Heart left ventricle (tissue), 13 donors: ENCODE measurements around the gene FOXRED1.

Experiments
- POLR2A ChIP-seq, 2 donors: fragments of 450-650 bp; IDR thresholded peaks; one replicate each; pipeline ENCODE4 v1.6.1; 2017; ENCODE audit warnings: antibody characterized with exemption in 2 of 2, mild to moderate bottlenecking in 2 of 2, moderate library complexity in 2 of 2
- TF ChIP-seq, protein P1 (sequence below), 12 donors: fragments of 200-600 bp; sonication (generic) in 4 of 12; IDR thresholded peaks; one replicate each; pipeline versions ENCODE4 v1.5.0 to v1.8.0; 2018 to 2022; ENCODE audit warnings: antibody characterized with exemption in 12 of 12, mild to moderate bottlenecking in 5 of 12
- donor health status: ischemic (EF 13 %, LVEDD 7.1; RV severe dilation, severe dysfunction).
- donor health status: DM: no; HTN: yes; CAD: no.
- donor health status: DM: no; HTN: no; CAD: no.
- donor health status: ischemic (EF 25% LVEDD 6.9; RV normal size, moderate dysfunction).
- donor health status: ischemic (EF 25% LVEDD 5.7; RV mildly dilated, moderate dysfunction).
- donor health status: ischemic (EF 35%, LVEDD 5.7; RV mildly dilated, moderate dysfunction).
- donor health status: nonischemic (EF 11% LVEDD 7.7; RV severe dilation, severe dysfunction).
- donor health status: DM: yes; HTN: yes; CAD: no.
- donor health status: PGD.
- donor health status: ischemic (EF 29% LVEDD 5.4; RV normal size, mild dysfunction).
- donor health status: nonischemic (EF 23%, LVEDD 6.1; RV moderate dilation, normal function).

DNA sequence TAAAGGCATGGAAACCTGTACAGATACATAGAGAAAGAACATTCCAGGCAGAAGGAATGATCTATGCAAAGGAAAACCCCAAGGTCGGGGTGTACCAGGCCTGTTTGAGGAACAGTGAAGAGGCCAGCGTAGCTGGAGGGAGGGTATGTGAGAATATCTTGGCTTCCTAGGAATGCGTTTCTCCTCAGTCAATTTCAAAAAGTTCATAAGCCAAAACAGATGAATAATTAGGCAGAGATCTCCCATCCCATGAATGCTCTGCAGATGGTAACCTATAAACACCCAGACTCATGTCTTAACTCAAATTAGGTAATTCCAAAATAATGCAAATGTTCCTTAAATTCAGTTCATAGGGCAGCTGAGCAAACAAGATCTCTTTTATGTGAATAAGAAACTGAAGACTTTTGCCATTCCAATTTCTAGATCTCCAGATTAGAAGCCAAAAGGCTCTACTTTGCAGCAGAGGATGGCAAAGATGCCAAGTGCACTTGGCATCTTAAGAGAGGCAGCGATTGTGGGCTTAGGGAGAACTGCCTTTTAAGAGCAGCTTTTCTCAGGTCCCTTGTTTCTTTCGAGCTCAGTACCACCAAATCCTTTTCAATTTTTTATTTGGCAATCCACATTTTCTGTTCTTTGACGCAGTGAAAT, 44.2 kb upstream of the FOXRED1 start:
- TF ChIP-seq, protein P1, sequence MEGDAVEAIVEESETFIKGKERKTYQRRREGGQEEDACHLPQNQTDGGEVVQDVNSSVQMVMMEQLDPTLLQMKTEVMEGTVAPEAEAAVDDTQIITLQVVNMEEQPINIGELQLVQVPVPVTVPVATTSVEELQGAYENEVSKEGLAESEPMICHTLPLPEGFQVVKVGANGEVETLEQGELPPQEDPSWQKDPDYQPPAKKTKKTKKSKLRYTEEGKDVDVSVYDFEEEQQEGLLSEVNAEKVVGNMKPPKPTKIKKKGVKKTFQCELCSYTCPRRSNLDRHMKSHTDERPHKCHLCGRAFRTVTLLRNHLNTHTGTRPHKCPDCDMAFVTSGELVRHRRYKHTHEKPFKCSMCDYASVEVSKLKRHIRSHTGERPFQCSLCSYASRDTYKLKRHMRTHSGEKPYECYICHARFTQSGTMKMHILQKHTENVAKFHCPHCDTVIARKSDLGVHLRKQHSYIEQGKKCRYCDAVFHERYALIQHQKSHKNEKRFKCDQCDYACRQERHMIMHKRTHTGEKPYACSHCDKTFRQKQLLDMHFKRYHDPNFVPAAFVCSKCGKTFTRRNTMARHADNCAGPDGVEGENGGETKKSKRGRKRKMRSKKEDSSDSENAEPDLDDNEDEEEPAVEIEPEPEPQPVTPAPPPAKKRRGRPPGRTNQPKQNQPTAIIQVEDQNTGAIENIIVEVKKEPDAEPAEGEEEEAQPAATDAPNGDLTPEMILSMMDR (IDR thresholded peaks at IDR 0.05): no peak
- TF ChIP-seq POLR2A (IDR thresholded peaks at IDR 0.05): no peak
